ENCODE measurements around the gene CFAP45. TPM values are rescaled to one million over a fixed set of nuclear protein-coding genes. Genes with fewer than 3 reads are reported as not detected.

The CFAP45 gene
- total and polyA plus RNA-seq, 12 donors, result 0.17 to 1.5 (median 0.56) TPM

GRCh38 chr1:159883134-159883533, 16.8 kb downstream of the CFAP45 start:
- ATAC-seq (no peak), DNase-seq (no peak)
- 67 to 85% methylated on average over 4 of the region's 4 CpGs for WGBS, 2 donors
- H3K9me3 ChIP-seq, result no peaks in the 10 kb centered on the region
- TF ChIP-seq CTCF (IDR thresholded peaks at IDR 0.05), result no peak
- intact Hi-C loops (cut with DNase I), result loop anchor here in 2 of 10 donors (2.0 to 10.0 kb wide), 2 partner anchors 20 to 668 kb away; partner anchors contain the start of gene VSIG8 (in 1 of the 2)
- peaks cover 0 to 33% (median 0%) of the 10 kb centered on the region in 9 donors for H3K4me1 ChIP-seq
- no peak overlapping the region for H3K4me3 ChIP-seq
- H3K27me3 ChIP-seq, result no peaks in the 10 kb centered on the region
- no peaks in the 10 kb centered on the region for H3K36me3 ChIP-seq
- H3K27ac ChIP-seq, result no peak overlapping the region

GRCh38 chr1:159882527-159882862, 17.5 kb downstream of the CFAP45 start:
- DNase-seq (no peak), ATAC-seq (peak in 1 of 8 donors; percentile 50)
- no peaks in the 10 kb centered on the region for H3K36me3 ChIP-seq
- no peaks in the 10 kb centered on the region for H3K9me3 ChIP-seq
- H3K27me3 ChIP-seq, result no peaks in the 10 kb centered on the region
- H3K27ac ChIP-seq, result peak overlapping the region in 1 of 10 donors; percentile 56
- TF ChIP-seq CTCF (IDR thresholded peaks at IDR 0.05), result no peak
- intact Hi-C loops (cut with DNase I), result loop anchor here in 2 of 10 donors (2.0 to 10.0 kb wide), 2 partner anchors 20 to 668 kb away; partner anchors contain the start of gene VSIG8 (in 1 of the 2)
- H3K4me1 ChIP-seq, result peaks cover 0 to 33% (median 0%) of the 10 kb centered on the region in 9 donors
- H3K4me3 ChIP-seq, result no peak overlapping the region
- 78 to 82% methylated on average over 2 of the region's 2 CpGs for WGBS, 2 donors

GRCh38 chr1:159881622-159882526, 18.1 kb downstream of the CFAP45 start:
- no peaks in the 10 kb centered on the region for H3K9me3 ChIP-seq
- H3K36me3 ChIP-seq, result no peaks in the 10 kb centered on the region
- DNase-seq, result peak; percentile 48 to 65
- no peaks in the 10 kb centered on the region for H3K27me3 ChIP-seq
- H3K4me3 ChIP-seq, result no peak overlapping the region
- 63 to 66% methylated on average over 6 of the region's 6 CpGs for WGBS, 2 donors
- intact Hi-C loops (cut with DNase I), result loop anchor here in 2 of 10 donors (2.0 to 10.0 kb wide), 2 partner anchors 19 to 667 kb away; partner anchors contain the start of gene VSIG8 (in 1 of the 2)
- no peak for TF ChIP-seq CTCF (IDR thresholded peaks at IDR 0.05)
- peaks cover 0 to 33% (median 0%) of the 10 kb centered on the region in 9 donors for H3K4me1 ChIP-seq
- ATAC-seq, result peak in 5 of 8 donors; percentile 31 to 70 (median 56)
- H3K27ac ChIP-seq, result peak overlapping the region in 1 of 10 donors; percentile 56

- intact Hi-C loops (cut with DNase I), result loop anchor here in 1 of 10 donors (10.0 kb wide), 1 partner anchor 666 kb away; no protein-coding TSS in a partner anchor
- Histone ChIP-seq H3K4me1 (peaks cover 0 to 33% (median 0%) of the 10 kb centered on the region in 9 donors), H3K27ac (peak overlapping the region in 1 of 10 donors; percentile 58), H3K4me3 (no peak overlapping the region), H3K36me3 (no peaks in the 10 kb centered on the region), H3K9me3 (no peaks in the 10 kb centered on the region), H3K27me3 (peaks cover 0 to under 1% (median 0%) of the 10 kb centered on the region in 7 donors)
- ATAC-seq, result no peak
- no peak for TF ChIP-seq CTCF (IDR thresholded peaks at IDR 0.05)
- DNase-seq, result no peak
- WGBS, 2 donors, result 92 to 93% methylated on average over 3 of the region's 3 CpGs
These were observed 19.5 kb downstream of the CFAP45 start for GRCh38 chr1:159880430-159880829.

Data from heart right ventricle (tissue), 16 donors.